Activated CD4-positive, alpha-beta memory T cell treated with anti-CD3 and anti-CD28 coated beads, Interleukin-2, amount 10 ng/mL, durations not matched to agents 7 days and 5 days (primary cell): ENCODE data around the gene ZNF438. TPM values are rescaled to one million over a fixed set of nuclear protein-coding genes. Genes with fewer than 3 reads are reported as not detected.

Source experiments
- CTCF ChIA-PET: fragments of 350-600 bp; sonication (Branson Sonifier 250); formaldehyde crosslinking; loops from one replicate; lab custom pipeline; 2021; ENCODE audit warnings: antibody characterized with exemption, inconsistent platforms; lab: Charles Lee
- POLR2A ChIA-PET: fragments of 350-600 bp; sonication (Branson Sonifier 250); formaldehyde crosslinking; loops from one replicate; lab custom pipeline; 2021; ENCODE audit warnings: antibody characterized with exemption; lab: Charles Lee
- DNase-seq: peaks from one replicate; pipeline ENCODE4 v3.0.0-alpha.2; 2020
- H3K27ac Mint-ChIP-seq: one replicate; pipeline ENCODE4 v1.8.0; 2021; ENCODE audit warnings: mild to moderate bottlenecking, mixed read lengths
- H3K27me3 Mint-ChIP-seq: one replicate; pipeline ENCODE4 v1.8.0; 2021; ENCODE audit warnings: mixed read lengths
- H3K36me3 Mint-ChIP-seq: one replicate; pipeline ENCODE4 v1.8.0; 2021; ENCODE audit warnings: low read depth, mixed read lengths
- H3K4me1 Mint-ChIP-seq: one replicate; pipeline ENCODE4 v1.8.0; 2021; ENCODE audit warnings: mixed read lengths
- H3K4me3 Mint-ChIP-seq: one replicate; pipeline ENCODE4 v1.8.0; 2021; ENCODE audit warnings: mild to moderate bottlenecking, mixed read lengths
- H3K9me3 Mint-ChIP-seq: one replicate; pipeline ENCODE4 v1.8.0; 2021; ENCODE audit warnings: mixed read lengths
- total RNA-seq, 2 experiments: library from RNA; stranded (reverse); gene quantifications; one replicate each; pipeline ENCODE4 v1.2.3, GENCODE V29; 2021

Gene ZNF438
- total RNA-seq, 2 experiments from 2014 or later, result 6.3 to 6.5 TPM

- Mint-ChIP-seq H3K4me3 (no peak overlapping the region), H3K27ac (no peak overlapping the region), H3K27me3 (no peaks in the 10 kb centered on the region), H3K36me3 (peaks cover under 1% of the 10 kb centered on the region), H3K9me3 (no peaks in the 10 kb centered on the region), H3K4me1 (peaks cover 4% of the 10 kb centered on the region)
- CTCF ChIA-PET, result no interaction called here
- DNase-seq, result no peak
- POLR2A ChIA-PET, result no interaction called here
These were observed 12.7 kb downstream of the ZNF438 start for GRCh38 chr10:31018962-31019361.

GRCh38 chr10:31018356-31018750 lies 13.3 kb downstream of the ZNF438 start:
- CTCF ChIA-PET, result interaction anchor here (2.7 kb wide), 1 partner anchor 13 kb away, joined by 17 read pairs; the partner anchor contains the start of gene ZNF438
- no peak overlapping the region for H3K27ac Mint-ChIP-seq
- no peak overlapping the region for H3K4me3 Mint-ChIP-seq
- H3K36me3 Mint-ChIP-seq, result peaks cover 7% of the 10 kb centered on the region
- DNase-seq, result no peak
- peaks cover 4% of the 10 kb centered on the region for H3K4me1 Mint-ChIP-seq
- H3K9me3 Mint-ChIP-seq, result no peaks in the 10 kb centered on the region
- no peaks in the 10 kb centered on the region for H3K27me3 Mint-ChIP-seq
- POLR2A ChIA-PET, result no interaction called here

GRCh38 chr10:31017534-31018355 lies 13.9 kb downstream of the ZNF438 start:
- H3K36me3 Mint-ChIP-seq, result peaks cover 8% of the 10 kb centered on the region
- no peak for DNase-seq
- H3K9me3 Mint-ChIP-seq, result no peaks in the 10 kb centered on the region
- no peaks in the 10 kb centered on the region for H3K27me3 Mint-ChIP-seq
- ChIA-PET POLR2A (no interaction called here), CTCF (interaction anchor here (2.7 kb wide), 1 partner anchor 14 kb away, joined by 17 read pairs; the partner anchor contains the start of gene ZNF438)
- peaks cover 4% of the 10 kb centered on the region for H3K4me1 Mint-ChIP-seq
- no peak overlapping the region for H3K27ac Mint-ChIP-seq
- no peak overlapping the region for H3K4me3 Mint-ChIP-seq

GRCh38 chr10:31014161-31014875 lies 17.3 kb downstream of the ZNF438 start:
- Mint-ChIP-seq H3K9me3 (peaks cover 2% of the 10 kb centered on the region), H3K27me3 (no peaks in the 10 kb centered on the region), H3K36me3 (peaks cover 8% of the 10 kb centered on the region), H3K27ac (no peak overlapping the region), H3K4me1 (peaks cover 10% of the 10 kb centered on the region), H3K4me3 (no peak overlapping the region)
- CTCF ChIA-PET, result interaction anchor here (1.3 kb wide), 1 partner anchor 18 kb away, joined by 5 read pairs; the partner anchor contains the start of gene ZNF438
- no peak for DNase-seq
- POLR2A ChIA-PET, result no interaction called here

- no peaks in the 10 kb centered on the region for H3K27me3 Mint-ChIP-seq
- no peak overlapping the region for H3K4me3 Mint-ChIP-seq
- DNase-seq, result no peak
- peaks cover 11% of the 10 kb centered on the region for H3K4me1 Mint-ChIP-seq
- no peak overlapping the region for H3K27ac Mint-ChIP-seq
- H3K36me3 Mint-ChIP-seq, result peaks cover 8% of the 10 kb centered on the region
- POLR2A ChIA-PET, result no interaction called here
- CTCF ChIA-PET, result no interaction called here
- H3K9me3 Mint-ChIP-seq, result peaks cover 2% of the 10 kb centered on the region
These were observed 18.3 kb downstream of the ZNF438 start for GRCh38 chr10:31013331-31013730.

- Mint-ChIP-seq H3K9me3 (peaks cover 2% of the 10 kb centered on the region), H3K4me1 (peaks cover 21% of the 10 kb centered on the region), H3K27ac (no peak overlapping the region), H3K27me3 (no peaks in the 10 kb centered on the region), H3K4me3 (no peak overlapping the region), H3K36me3 (peaks cover 8% of the 10 kb centered on the region)
- CTCF ChIA-PET, result no interaction called here
- POLR2A ChIA-PET, result no interaction called here
- no peak for DNase-seq
These were observed 20.0 kb downstream of the ZNF438 start for GRCh38 chr10:31011665-31012022.

GRCh38 chr10:31011017-31011664 lies 20.5 kb downstream of the ZNF438 start:
- H3K27ac Mint-ChIP-seq, result no peak overlapping the region
- CTCF ChIA-PET, result no interaction called here

GRCh38 chr10:31010062-31010461 lies 21.6 kb downstream of the ZNF438 start:
- peaks cover 32% of the 10 kb centered on the region for H3K4me1 Mint-ChIP-seq
- no peaks in the 10 kb centered on the region for H3K27me3 Mint-ChIP-seq
- H3K27ac Mint-ChIP-seq, result no peak overlapping the region
- peaks cover 14% of the 10 kb centered on the region for H3K36me3 Mint-ChIP-seq
- no peak overlapping the region for H3K4me3 Mint-ChIP-seq
- no peak for DNase-seq
- peaks cover 2% of the 10 kb centered on the region for H3K9me3 Mint-ChIP-seq
- ChIA-PET CTCF (interaction anchor here (1.3 to 1.9 kb wide), 2 partner anchors 11 to 24 kb away, joined by 3 to 6 read pairs; no protein-coding TSS in a partner anchor), POLR2A (interaction anchor here (0.7 kb wide), 1 partner anchor 22 kb away, joined by 4 read pairs; the partner anchor contains the start of gene ZNF438)

More at GRCh38 chr10:31011017-31011664, 20.5 kb downstream of the ZNF438 start:
- H3K27me3 Mint-ChIP-seq, result no peaks in the 10 kb centered on the region
- peaks cover 2% of the 10 kb centered on the region for H3K9me3 Mint-ChIP-seq
- peaks cover 8% of the 10 kb centered on the region for H3K36me3 Mint-ChIP-seq
- no peak for DNase-seq
- POLR2A ChIA-PET, result no interaction called here
- no peak overlapping the region for H3K4me3 Mint-ChIP-seq
- H3K4me1 Mint-ChIP-seq, result peaks cover 23% of the 10 kb centered on the region

- H3K9me3 Mint-ChIP-seq, result no peaks in the 10 kb centered on the region
- H3K4me1 Mint-ChIP-seq, result peaks cover 40% of the 10 kb centered on the region
- H3K27me3 Mint-ChIP-seq, result no peaks in the 10 kb centered on the region
- DNase-seq, result no peak
- ChIA-PET CTCF (interaction anchor here (1.9 kb wide), 1 partner anchor 26 kb away, joined by 5 read pairs; the partner anchor contains the start of gene ZNF438), POLR2A (interaction anchor here (1.2 kb wide), 1 partner anchor 17 kb away, joined by 3 read pairs; no protein-coding TSS in a partner anchor)
- H3K36me3 Mint-ChIP-seq, result peaks cover 8% of the 10 kb centered on the region
- H3K27ac Mint-ChIP-seq, result no peak overlapping the region
- no peak overlapping the region for H3K4me3 Mint-ChIP-seq
These were observed 25.8 kb downstream of the ZNF438 start for GRCh38 chr10:31005895-31006294.

- Mint-ChIP-seq H3K4me3 (no peak overlapping the region), H3K9me3 (no peaks in the 10 kb centered on the region), H3K4me1 (peaks cover 48% of the 10 kb centered on the region), H3K36me3 (peaks cover 13% of the 10 kb centered on the region), H3K27me3 (no peaks in the 10 kb centered on the region), H3K27ac (no peak overlapping the region)
- ChIA-PET CTCF (interaction anchor here (1.9 kb wide), 1 partner anchor 27 kb away, joined by 5 read pairs; the partner anchor contains the start of gene ZNF438), POLR2A (no interaction called here)
- DNase-seq, result no peak
These were observed 27.0 kb downstream of the ZNF438 start for GRCh38 chr10:31004611-31005193.

- DNase-seq, result no peak
- ChIA-PET CTCF (no interaction called here), POLR2A (interaction anchor here (1.2 kb wide), 1 partner anchor 30 kb away, joined by 3 read pairs; the partner anchor contains the start of gene ZNF438)
- H3K9me3 Mint-ChIP-seq, result no peaks in the 10 kb centered on the region
- H3K27ac Mint-ChIP-seq, result no peak overlapping the region
- H3K4me1 Mint-ChIP-seq, result peaks cover 62% of the 10 kb centered on the region
- H3K4me3 Mint-ChIP-seq, result no peak overlapping the region
- peaks cover 18% of the 10 kb centered on the region for H3K36me3 Mint-ChIP-seq
- no peaks in the 10 kb centered on the region for H3K27me3 Mint-ChIP-seq
These were observed 29.9 kb downstream of the ZNF438 start for GRCh38 chr10:31001740-31002139.

- Mint-ChIP-seq H3K27ac (no peak overlapping the region), H3K9me3 (no peaks in the 10 kb centered on the region), H3K4me1 (peaks cover 60% of the 10 kb centered on the region), H3K4me3 (no peak overlapping the region), H3K27me3 (no peaks in the 10 kb centered on the region), H3K36me3 (peaks cover 19% of the 10 kb centered on the region)
- ChIA-PET POLR2A (interaction anchor here (1.1 kb wide), 1 partner anchor 31 kb away, joined by 3 read pairs; the partner anchor contains the start of gene ZNF438), CTCF (no interaction called here)
- DNase-seq, result no peak
These were observed 30.8 kb downstream of the ZNF438 start for GRCh38 chr10:31000867-31001266.
